ENCODE results near the gene HNRNPA1L2. TPM values are rescaled to one million over a fixed set of nuclear protein-coding genes. Genes with fewer than 3 reads are reported as not detected.
"Not testable (repeated sequence)": the region's sequence is repeated elsewhere in the genome, so short reads cannot be mapped to it uniquely, and the experiment has no call there.

HNRNPA1L2 gene
- total and polyA plus RNA-seq, 11 donors: 0.81 to 4.7 (median 3.2) TPM

DNA sequence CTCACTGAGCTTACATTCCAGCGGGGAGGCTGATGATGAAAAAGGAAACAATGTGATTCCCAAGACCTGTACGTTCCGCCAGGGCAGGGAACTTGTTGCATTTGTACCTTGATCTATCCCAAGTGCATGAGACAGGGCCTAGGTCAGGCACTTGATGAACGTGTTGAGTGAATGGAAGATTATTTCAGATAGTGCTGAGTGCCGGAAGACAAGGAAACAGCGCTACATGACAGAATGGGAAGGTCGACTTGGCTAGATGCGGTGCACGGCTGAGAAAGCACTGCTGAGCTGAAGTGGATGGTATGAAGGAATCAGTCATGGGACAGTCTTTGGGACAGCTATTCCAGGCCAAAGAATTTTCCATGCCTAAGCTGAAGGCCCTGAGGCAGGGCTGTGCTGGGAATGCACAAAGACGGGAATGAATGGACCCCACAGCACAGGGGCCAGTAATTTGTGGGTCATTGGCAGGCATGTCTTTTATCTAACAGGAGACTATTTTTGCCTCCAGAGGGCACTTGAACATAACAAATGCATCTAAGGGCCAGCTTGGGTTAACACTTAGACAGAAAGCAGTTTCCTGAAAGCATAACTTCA lies 33.1 kb upstream of the HNRNPA1L2 start:
- WGBS, 4 donors: 28 to 44% (median 36%) methylated on average over 10 of the region's 10 CpGs
- H3K4me3 ChIP-seq; H3K36me3 ChIP-seq; H3K9me3 ChIP-seq; H3K27me3 ChIP-seq; intact Hi-C loops (cut with DNase I): not testable (repeated sequence)
- TF ChIP-seq, protein P1, sequence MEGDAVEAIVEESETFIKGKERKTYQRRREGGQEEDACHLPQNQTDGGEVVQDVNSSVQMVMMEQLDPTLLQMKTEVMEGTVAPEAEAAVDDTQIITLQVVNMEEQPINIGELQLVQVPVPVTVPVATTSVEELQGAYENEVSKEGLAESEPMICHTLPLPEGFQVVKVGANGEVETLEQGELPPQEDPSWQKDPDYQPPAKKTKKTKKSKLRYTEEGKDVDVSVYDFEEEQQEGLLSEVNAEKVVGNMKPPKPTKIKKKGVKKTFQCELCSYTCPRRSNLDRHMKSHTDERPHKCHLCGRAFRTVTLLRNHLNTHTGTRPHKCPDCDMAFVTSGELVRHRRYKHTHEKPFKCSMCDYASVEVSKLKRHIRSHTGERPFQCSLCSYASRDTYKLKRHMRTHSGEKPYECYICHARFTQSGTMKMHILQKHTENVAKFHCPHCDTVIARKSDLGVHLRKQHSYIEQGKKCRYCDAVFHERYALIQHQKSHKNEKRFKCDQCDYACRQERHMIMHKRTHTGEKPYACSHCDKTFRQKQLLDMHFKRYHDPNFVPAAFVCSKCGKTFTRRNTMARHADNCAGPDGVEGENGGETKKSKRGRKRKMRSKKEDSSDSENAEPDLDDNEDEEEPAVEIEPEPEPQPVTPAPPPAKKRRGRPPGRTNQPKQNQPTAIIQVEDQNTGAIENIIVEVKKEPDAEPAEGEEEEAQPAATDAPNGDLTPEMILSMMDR (IDR thresholded peaks at IDR 0.05): peak in 10 of 12 donors; percentile 40 to 59 (median 48)
- peaks cover 0 to 18% (median 0%) of the 10 kb centered on the region in 12 donors for H3K4me1 ChIP-seq
- DNase-seq: peak in 4 of 5 donors; percentile 24 to 56 (median 40)
- peak overlapping the region in 9 of 12 donors; percentile 38 to 80 (median 56) for H3K27ac ChIP-seq
- peak; percentile 92 to 94 (median 93) for ATAC-seq

DNA sequence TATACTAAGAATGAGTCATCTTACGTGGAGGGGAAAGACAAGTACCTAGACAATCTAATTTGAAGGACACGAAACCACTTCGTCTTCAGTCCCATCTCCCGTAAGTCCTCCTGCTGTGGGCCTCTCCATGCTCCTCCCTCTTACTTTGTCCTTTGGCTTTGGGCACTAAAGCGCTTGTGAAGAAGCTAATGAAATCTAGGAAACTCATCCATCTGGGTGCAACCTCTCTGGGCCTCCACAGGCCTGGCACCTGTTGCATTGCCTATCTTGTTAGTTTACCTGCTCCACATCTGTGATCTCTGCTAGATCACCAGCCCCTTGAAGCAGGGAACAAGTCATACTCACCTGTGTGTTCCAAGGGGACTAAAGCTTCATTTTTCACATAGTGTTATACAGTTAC lies 32.1 kb upstream of the HNRNPA1L2 start:
- H3K27me3 ChIP-seq, H3K36me3 ChIP-seq, DNase-seq, H3K4me3 ChIP-seq, H3K9me3 ChIP-seq, ATAC-seq: not testable (repeated sequence)
- intact Hi-C loops (cut with DNase I): loop anchor here in 2 of 10 donors (5.0 to 10.0 kb wide), 2 partner anchors 355 to 357 kb away; no protein-coding TSS in a partner anchor
- peaks cover 0 to 18% (median 0%) of the 10 kb centered on the region in 12 donors for H3K4me1 ChIP-seq
- 78 to 94% (median 88%) methylated on average over 5 of the region's 5 CpGs for WGBS, 4 donors
- H3K27ac ChIP-seq: peak overlapping the region in 5 of 12 donors; percentile 56 to 80 (median 69)

DNA sequence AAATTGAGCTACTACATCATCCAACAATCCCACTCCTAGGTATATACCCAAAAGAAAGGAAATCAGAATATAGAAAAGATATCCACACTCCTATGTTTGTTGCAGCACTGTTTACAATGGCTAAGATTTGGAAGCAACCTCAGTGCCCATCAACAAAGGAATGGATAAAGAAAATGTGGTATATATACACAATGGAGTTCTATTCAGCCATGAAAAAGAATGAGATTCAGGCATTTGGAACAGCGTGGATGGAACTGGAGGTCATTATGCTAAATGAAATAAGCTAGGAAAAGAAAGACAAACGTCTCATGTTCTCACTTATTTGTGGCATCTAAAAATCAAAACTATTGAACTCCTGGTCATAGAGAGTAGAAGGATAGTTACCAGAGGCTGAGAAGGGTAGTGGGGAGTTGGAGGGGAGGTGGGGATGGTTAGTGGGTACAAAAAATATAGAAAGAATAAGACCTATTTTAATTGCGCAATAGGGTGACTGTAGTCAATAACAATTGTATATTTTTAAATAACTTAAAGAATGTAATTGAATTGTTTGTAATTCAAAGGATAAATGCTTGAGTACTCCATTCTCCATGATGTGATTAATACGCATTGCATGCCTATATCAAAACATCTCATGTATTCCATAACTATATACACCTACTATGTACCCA lies 27.0 kb upstream of the HNRNPA1L2 start:
- H3K27ac ChIP-seq: no peak overlapping the region
- no peaks in the 10 kb centered on the region for H3K9me3 ChIP-seq
- ATAC-seq (no peak), DNase-seq (no peak)
- H3K36me3 ChIP-seq: peaks cover 0 to 4% (median 0%) of the 10 kb centered on the region in 9 donors
- no peak overlapping the region for H3K4me3 ChIP-seq
- intact Hi-C loops (cut with DNase I): loop anchor here in 6 of 10 donors (5.0 to 10.0 kb wide), 2 partner anchors 37 to 350 kb away; partner anchors contain the start of gene SUGT1 (in 5 of the 6)
- WGBS, 4 donors: 94 to 96% (median 96%) methylated on average over 4 of the region's 4 CpGs
- no peak for TF ChIP-seq POLR2A (IDR thresholded peaks at IDR 0.05)
- TF ChIP-seq, protein P1 (IDR thresholded peaks at IDR 0.05): no peak
- H3K27me3 ChIP-seq: no peaks in the 10 kb centered on the region
- H3K4me1 ChIP-seq: peaks cover 0 to 22% (median 7%) of the 10 kb centered on the region in 12 donors

DNA sequence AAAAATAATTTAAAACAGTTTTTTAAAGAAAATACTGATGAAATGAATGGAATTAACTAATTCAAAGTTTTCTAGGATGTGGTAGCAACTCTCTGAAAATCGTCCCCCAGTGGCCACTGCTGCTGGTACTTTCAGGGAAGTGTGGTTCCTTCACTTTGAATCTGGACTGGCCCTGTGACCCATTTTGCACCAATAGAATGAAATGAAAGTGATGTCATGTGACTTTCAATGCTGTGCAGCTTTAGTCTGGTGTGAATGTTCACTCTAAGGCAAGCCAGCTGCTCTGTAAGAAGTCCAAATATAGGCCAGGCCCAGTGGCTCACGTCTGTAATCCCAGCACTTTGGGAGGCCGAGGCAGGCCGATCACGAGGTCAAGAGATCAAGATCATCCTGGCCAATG lies 26.4 kb upstream of the HNRNPA1L2 start:
- Histone ChIP-seq H3K27me3 (no peaks in the 10 kb centered on the region), H3K27ac (no peak overlapping the region), H3K36me3 (peaks cover 0 to 4% (median 0%) of the 10 kb centered on the region in 9 donors), H3K4me3 (no peak overlapping the region), H3K9me3 (no peaks in the 10 kb centered on the region), H3K4me1 (peaks cover 0 to 22% (median 7%) of the 10 kb centered on the region in 12 donors)
- no peak for DNase-seq
- no peak for TF ChIP-seq POLR2A (IDR thresholded peaks at IDR 0.05)
- TF ChIP-seq, protein P1 (IDR thresholded peaks at IDR 0.05): no peak
- intact Hi-C loops (cut with DNase I): loop anchor here in 7 of 10 donors (2.0 to 10.0 kb wide), 3 partner anchors 36 to 349 kb away; partner anchors contain the start of gene SUGT1 (in 6 of the 7)
- WGBS, 4 donors: 81 to 89% (median 85%) methylated on average over 5 of the region's 5 CpGs
- no peak for ATAC-seq

Data from heart left ventricle (tissue), 16 donors.